ENCODE data around the gene FAM184A. TPM values are rescaled to one million over a fixed set of nuclear protein-coding genes. Genes with fewer than 3 reads are reported as not detected.
"Not testable (repeated sequence)": the region's sequence is repeated elsewhere in the genome, so short reads cannot be mapped to it uniquely, and the experiment has no call there.

The FAM184A gene
- total RNA-seq, 4 donors from 2014 or later: 19.3 to 37.1 (median 21.3) TPM

- Histone ChIP-seq H3K27ac (no peak overlapping the region), H3K27me3 (no peaks in the 10 kb centered on the region), H3K36me3 (no peaks in the 10 kb centered on the region), H3K9me3 (no peaks in the 10 kb centered on the region), H3K4me1 (no peaks in the 10 kb centered on the region), H3K4me3 (replicated peaks in 1 of 3) (no peak overlapping the region)
- intact Hi-C loops (cut with DNase I): loop anchor here (5.0 kb wide), 1 partner anchor 142 kb away; no protein-coding TSS in a partner anchor
- WGBS, 2 donors: 84 to 87% methylated on average over 8 of the region's 8 CpGs
- no peak for DNase-seq
- no peak for TF ChIP-seq POLR2A (IDR thresholded peaks at IDR 0.05)
- TF ChIP-seq, protein P1, sequence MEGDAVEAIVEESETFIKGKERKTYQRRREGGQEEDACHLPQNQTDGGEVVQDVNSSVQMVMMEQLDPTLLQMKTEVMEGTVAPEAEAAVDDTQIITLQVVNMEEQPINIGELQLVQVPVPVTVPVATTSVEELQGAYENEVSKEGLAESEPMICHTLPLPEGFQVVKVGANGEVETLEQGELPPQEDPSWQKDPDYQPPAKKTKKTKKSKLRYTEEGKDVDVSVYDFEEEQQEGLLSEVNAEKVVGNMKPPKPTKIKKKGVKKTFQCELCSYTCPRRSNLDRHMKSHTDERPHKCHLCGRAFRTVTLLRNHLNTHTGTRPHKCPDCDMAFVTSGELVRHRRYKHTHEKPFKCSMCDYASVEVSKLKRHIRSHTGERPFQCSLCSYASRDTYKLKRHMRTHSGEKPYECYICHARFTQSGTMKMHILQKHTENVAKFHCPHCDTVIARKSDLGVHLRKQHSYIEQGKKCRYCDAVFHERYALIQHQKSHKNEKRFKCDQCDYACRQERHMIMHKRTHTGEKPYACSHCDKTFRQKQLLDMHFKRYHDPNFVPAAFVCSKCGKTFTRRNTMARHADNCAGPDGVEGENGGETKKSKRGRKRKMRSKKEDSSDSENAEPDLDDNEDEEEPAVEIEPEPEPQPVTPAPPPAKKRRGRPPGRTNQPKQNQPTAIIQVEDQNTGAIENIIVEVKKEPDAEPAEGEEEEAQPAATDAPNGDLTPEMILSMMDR (IDR thresholded peaks at IDR 0.05): no peak
Measured at GRCh38 chr6:119109654-119110325, 31.3 kb upstream of the FAM184A start.

DNA sequence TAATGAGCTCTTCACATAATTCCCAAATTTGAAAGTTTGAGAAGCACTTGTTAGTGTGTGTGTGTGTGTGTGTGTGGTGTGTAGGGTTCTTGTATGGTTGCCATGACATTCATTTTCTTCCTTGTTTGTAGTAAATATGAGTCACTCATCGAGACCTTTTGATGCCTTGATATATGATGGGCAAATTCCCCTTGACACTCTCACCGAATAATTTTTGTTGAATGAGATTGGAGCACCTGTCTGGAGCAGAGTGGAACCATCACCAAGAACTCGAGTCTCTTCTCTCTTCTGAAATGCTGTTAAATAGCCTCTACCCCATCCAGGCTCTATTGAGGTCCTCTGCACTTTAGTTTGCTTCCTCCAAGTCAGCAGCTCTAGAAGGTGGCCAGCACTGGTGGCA, 29.6 kb upstream of the FAM184A start:
- TF ChIP-seq, protein P1 (IDR thresholded peaks at IDR 0.05): no peak
- TF ChIP-seq POLR2A (IDR thresholded peaks at IDR 0.05): no peak
- intact Hi-C loops (cut with DNase I): no loop called here

DNA sequence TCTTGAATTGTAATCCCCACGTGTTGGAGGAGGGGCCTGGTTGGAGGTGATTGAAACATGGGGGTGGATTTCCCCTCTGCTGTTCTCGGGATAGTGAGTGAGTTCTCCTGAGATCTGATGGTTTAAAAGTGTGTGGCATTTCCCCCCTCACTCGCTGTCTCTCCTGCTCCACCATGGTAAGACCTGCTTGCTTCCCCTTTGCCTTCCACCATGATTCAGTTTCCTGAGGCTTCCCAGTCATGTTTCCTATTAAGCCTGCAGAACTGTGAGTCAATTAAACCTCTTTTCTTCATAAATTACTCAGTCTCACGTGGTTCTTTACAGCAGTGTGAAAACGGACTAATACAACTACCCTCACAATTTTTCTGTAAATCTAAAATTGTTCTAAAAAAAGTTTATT, 26.8 kb upstream of the FAM184A start:
- DNase-seq: no peak
- intact Hi-C loops (cut with DNase I): no loop called here
- TF ChIP-seq POLR2A (IDR thresholded peaks at IDR 0.05): no peak
- TF ChIP-seq, protein P1 (IDR thresholded peaks at IDR 0.05): no peak
- H3K36me3 ChIP-seq: no peaks in the 10 kb centered on the region
- H3K9me3 ChIP-seq: no peaks in the 10 kb centered on the region
- no peak overlapping the region for H3K4me3 ChIP-seq (replicated peaks in 1 of 3)
- no peak overlapping the region for H3K27ac ChIP-seq
- no peaks in the 10 kb centered on the region for H3K27me3 ChIP-seq
- WGBS, 2 donors: 70% methylated on average over 5 of the region's 5 CpGs
- H3K4me1 ChIP-seq: no peaks in the 10 kb centered on the region

More for the DNA sequence above, 29.6 kb upstream of the FAM184A start:
- Histone ChIP-seq H3K27ac (no peak overlapping the region), H3K36me3 (no peaks in the 10 kb centered on the region), H3K4me3 (replicated peaks in 1 of 3) (no peak overlapping the region), H3K27me3 (no peaks in the 10 kb centered on the region), H3K9me3 (no peaks in the 10 kb centered on the region), H3K4me1 (no peaks in the 10 kb centered on the region)
- WGBS, 2 donors: 83 to 87% methylated on average over 3 of the region's 3 CpGs
- no peak for DNase-seq

GRCh38 chr6:119102901-119103300, 24.4 kb upstream of the FAM184A start:
- Histone ChIP-seq H3K36me3 (no peaks in the 10 kb centered on the region), H3K27me3 (no peaks in the 10 kb centered on the region), H3K4me3 (replicated peaks in 1 of 3) (no peak overlapping the region), H3K9me3 (no peaks in the 10 kb centered on the region), H3K27ac (no peak overlapping the region), H3K4me1 (no peaks in the 10 kb centered on the region)
- TF ChIP-seq, protein P1 (IDR thresholded peaks at IDR 0.05): no peak
- no peak for TF ChIP-seq POLR2A (IDR thresholded peaks at IDR 0.05)
- WGBS, 2 donors: 90 to 96% methylated on average over 2 of the region's 2 CpGs
- intact Hi-C loops (cut with DNase I): no loop called here
- no peak for DNase-seq

DNA sequence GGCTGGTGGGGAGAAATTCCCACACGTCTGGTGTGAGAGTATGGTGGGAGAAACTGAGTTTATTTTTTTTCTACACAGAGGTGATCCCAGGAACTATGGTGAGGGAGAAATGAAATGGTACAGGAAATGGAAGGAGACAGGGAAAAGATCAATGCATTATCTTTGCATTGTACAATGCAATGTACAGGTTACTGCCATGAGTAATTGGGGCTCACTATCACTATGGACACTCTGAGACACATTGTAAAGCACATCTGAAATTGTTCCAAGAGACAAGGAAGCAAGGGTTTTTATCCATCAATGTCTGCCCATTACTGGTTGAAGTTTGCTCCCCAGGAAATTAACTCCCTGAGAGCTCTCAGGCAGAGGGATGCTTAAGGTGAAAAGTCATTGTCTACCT, 21.7 kb upstream of the FAM184A start:
- 94 to 100% methylated on average over 1 of the region's 1 CpG for WGBS, 2 donors
- H3K9me3 ChIP-seq: no peaks in the 10 kb centered on the region
- DNase-seq: no peak
- TF ChIP-seq POLR2A (IDR thresholded peaks at IDR 0.05): no peak
- TF ChIP-seq, protein P1 (IDR thresholded peaks at IDR 0.05): no peak
- no peaks in the 10 kb centered on the region for H3K36me3 ChIP-seq
- H3K27me3 ChIP-seq: no peaks in the 10 kb centered on the region
- peaks cover 0 to 6% of the 10 kb centered on the region in 2 donors for H3K4me1 ChIP-seq
- intact Hi-C loops (cut with DNase I): no loop called here
- no peak overlapping the region for H3K4me3 ChIP-seq (replicated peaks in 1 of 3)
- H3K27ac ChIP-seq: no peak overlapping the region

GRCh38 chr6:119097815-119098361, 19.4 kb upstream of the FAM184A start:
- H3K27ac ChIP-seq; H3K9me3 ChIP-seq; H3K4me3 ChIP-seq (replicated peaks in 1 of 3); H3K36me3 ChIP-seq; DNase-seq; H3K4me1 ChIP-seq; intact Hi-C loops (cut with DNase I); H3K27me3 ChIP-seq: not testable (repeated sequence)
- WGBS, 2 donors: 89 to 90% methylated on average over 9 of the region's 9 CpGs
